GM18526 (cell line): ENCODE results near the gene SHISA6.

Experiments used
- POLR2A ChIP-seq: IDR thresholded peaks from 3 replicates; pipeline ENCODE4 v1.6.1; 2011; ENCODE audit not compliant: insufficient read length; ENCODE audit errors: extremely low read depth

SHISA6 gene

GRCh38 chr17:11356371-11356770 lies 115.4 kb downstream of the SHISA6 start:
- TF ChIP-seq POLR2A: no peak

- TF ChIP-seq POLR2A: no peak
These were observed 122.6 kb downstream of the SHISA6 start for GRCh38 chr17:11363565-11364117.

GRCh38 chr17:11366272-11366850 lies 125.3 kb downstream of the SHISA6 start:
- no peak for TF ChIP-seq POLR2A

GRCh38 chr17:11369575-11369974 lies 128.6 kb downstream of the SHISA6 start:
- no peak for TF ChIP-seq POLR2A

GRCh38 chr17:11372692-11373091 lies 131.7 kb downstream of the SHISA6 start:
- TF ChIP-seq POLR2A: no peak

GRCh38 chr17:11378506-11378905 lies 137.5 kb downstream of the SHISA6 start:
- TF ChIP-seq POLR2A: no peak

- TF ChIP-seq POLR2A: no peak
These were observed 139.7 kb downstream of the SHISA6 start for GRCh38 chr17:11380761-11381160.

GRCh38 chr17:11383157-11383556 lies 142.1 kb downstream of the SHISA6 start:
- no peak for TF ChIP-seq POLR2A

GRCh38 chr17:11384131-11384530 lies 143.1 kb downstream of the SHISA6 start:
- TF ChIP-seq POLR2A: no peak

GRCh38 chr17:11387610-11388009 lies 146.6 kb downstream of the SHISA6 start:
- no peak for TF ChIP-seq POLR2A

GRCh38 chr17:11388054-11388453 lies 147.0 kb downstream of the SHISA6 start:
- no peak for TF ChIP-seq POLR2A

GRCh38 chr17:11389583-11389982 lies 148.6 kb downstream of the SHISA6 start:
- no peak for TF ChIP-seq POLR2A

- no peak for TF ChIP-seq POLR2A
These were observed 150.1 kb downstream of the SHISA6 start for GRCh38 chr17:11391134-11391533.

GRCh38 chr17:11404431-11405276 lies 163.6 kb downstream of the SHISA6 start:
- no peak for TF ChIP-seq POLR2A

GRCh38 chr17:11406716-11407115 lies 165.7 kb downstream of the SHISA6 start:
- TF ChIP-seq POLR2A: no peak

GRCh38 chr17:11412654-11413053 lies 171.6 kb downstream of the SHISA6 start:
- TF ChIP-seq POLR2A: no peak
